H9 (cell line): ENCODE results near the gene ABLIM3. TPM values are rescaled to one million over a fixed set of nuclear protein-coding genes. Genes with fewer than 3 reads are reported as not detected.

ENCODE experiments used
- DNase-seq: peaks from one replicate; pipeline ENCODE4 v3.0.0-alpha.2; 2017
- H2AFZ ChIP-seq: one replicate; pipeline ENCODE4 v1.6.1; 2013; ENCODE audit warnings: mild to moderate bottlenecking, low read length, control low read depth, moderate library complexity
- H2AK5ac ChIP-seq: 2 replicates; pipeline ENCODE4 v1.6.1; 2013; ENCODE audit warnings: low read length, control low read depth, mixed read lengths; ENCODE audit not compliant: insufficient read length
- H2BK120ac ChIP-seq: one replicate; pipeline ENCODE4 v1.6.1; 2013; ENCODE audit warnings: low read depth, mild to moderate bottlenecking, low read length, control low read depth, inconsistent platforms; ENCODE audit not compliant: poor library complexity, severe bottlenecking
- H2BK12ac ChIP-seq: 2 replicates; pipeline ENCODE4 v1.6.1; 2013; ENCODE audit warnings: low read length, control low read depth, mixed read lengths, low read depth; ENCODE audit not compliant: insufficient read length
- H2BK15ac ChIP-seq: 2 replicates; pipeline ENCODE4 v1.6.1; 2013; ENCODE audit warnings: low read depth, low read length, control low read depth
- H2BK20ac ChIP-seq: one replicate; pipeline ENCODE4 v1.6.1; 2013; ENCODE audit warnings: low read depth, mild to moderate bottlenecking, low read length, control low read depth, inconsistent platforms; ENCODE audit not compliant: poor library complexity, severe bottlenecking
- H2BK5ac ChIP-seq: 2 replicates; pipeline ENCODE4 v1.6.1; 2013; ENCODE audit warnings: low read length, control low read depth, mixed read lengths; ENCODE audit not compliant: insufficient read length
- H3K14ac ChIP-seq: 2 replicates; pipeline ENCODE4 v1.6.1; 2013; ENCODE audit warnings: low read length, control low read depth; ENCODE audit not compliant: insufficient read depth
- H3K18ac ChIP-seq: 2 replicates; pipeline ENCODE4 v1.6.1; 2013; ENCODE audit warnings: low read depth, mild to moderate bottlenecking, mixed read lengths, low read length, control low read depth; ENCODE audit not compliant: insufficient read length
- H3K23ac ChIP-seq: 2 replicates; pipeline ENCODE4 v1.6.1; 2013; ENCODE audit warnings: low read length, control low read depth, mixed read lengths, low read depth; ENCODE audit not compliant: insufficient read length
- H3K23me2 ChIP-seq: 2 replicates; pipeline ENCODE4 v1.6.1; 2013; ENCODE audit warnings: low read depth, mild to moderate bottlenecking, mixed read lengths, low read length, control low read depth; ENCODE audit not compliant: insufficient read length, poor library complexity, severe bottlenecking
- H3K27ac ChIP-seq: 2 replicates; pipeline ENCODE4 v1.5.1; 2013; ENCODE audit warnings: low read length, control low read depth, mixed read lengths, low read depth; ENCODE audit not compliant: insufficient read length
- H3K27me3 ChIP-seq: 2 replicates; pipeline ENCODE4 v1.6.1; 2013; ENCODE audit warnings: low read length, control low read depth, inconsistent platforms; ENCODE audit not compliant: insufficient read depth
- H3K4ac ChIP-seq: 2 replicates; pipeline ENCODE4 v1.6.1; 2013; ENCODE audit warnings: low read depth, mild to moderate bottlenecking, control low read depth, inconsistent platforms, low read length, moderate library complexity
- H3K4me1 ChIP-seq: 2 replicates; pipeline ENCODE4 v1.6.1; 2013; ENCODE audit warnings: low read length, control low read depth, inconsistent platforms; ENCODE audit not compliant: insufficient read depth
- H3K4me2 ChIP-seq: 2 replicates; pipeline ENCODE4 v1.6.1; 2013; ENCODE audit warnings: low read length, control low read depth, mixed read lengths; ENCODE audit not compliant: insufficient read length, insufficient read depth
- H3K56ac ChIP-seq: 2 replicates; pipeline ENCODE4 v1.6.1; 2013; ENCODE audit warnings: low read depth, mild to moderate bottlenecking, mixed read lengths, low read length, control low read depth; ENCODE audit not compliant: insufficient read length
- H3K79me1 ChIP-seq: 2 replicates; pipeline ENCODE4 v1.6.1; 2013; ENCODE audit warnings: low read depth, mild to moderate bottlenecking, moderate library complexity, low read length, control low read depth, inconsistent platforms; ENCODE audit not compliant: insufficient read depth, poor library complexity, severe bottlenecking
- H3K79me2 ChIP-seq: 2 replicates; pipeline ENCODE4 v1.6.1; 2013; ENCODE audit warnings: low read length, control low read depth, inconsistent platforms; ENCODE audit not compliant: insufficient read depth
- H3K9ac ChIP-seq: 2 replicates; pipeline ENCODE4 v1.6.1; 2013; ENCODE audit warnings: low read length, control low read depth, mixed read lengths; ENCODE audit not compliant: insufficient read length; ENCODE audit errors: extremely low read depth
- H3K9me3 ChIP-seq: one replicate; pipeline ENCODE4 v1.6.1; 2013; ENCODE audit warnings: low read depth, low read length, inconsistent platforms; ENCODE audit not compliant: control insufficient read depth
- H3T11ph ChIP-seq: one replicate; pipeline ENCODE4 v1.6.1; 2013; ENCODE audit warnings: mild to moderate bottlenecking, low read length, control low read depth, inconsistent platforms
- H4K20me1 ChIP-seq: one replicate; pipeline ENCODE4 v1.6.1; 2013; ENCODE audit not compliant: control insufficient read depth, insufficient read length, insufficient read depth
- H4K5ac ChIP-seq: 2 replicates; pipeline ENCODE4 v1.6.1; 2013; ENCODE audit warnings: low read depth, mild to moderate bottlenecking, mixed read lengths, low read length, control low read depth; ENCODE audit not compliant: insufficient read length
- H4K8ac ChIP-seq: replicated peaks from 2 replicates; pipeline ENCODE4 v1.6.1; 2013; ENCODE audit warnings: low read length, control low read depth, mixed read lengths, low read depth; ENCODE audit not compliant: insufficient read length
- H4K91ac ChIP-seq: 2 replicates; pipeline ENCODE4 v1.6.1; 2013; ENCODE audit warnings: low read depth, mild to moderate bottlenecking, moderate library complexity, mixed read lengths, low read length, control low read depth; ENCODE audit not compliant: insufficient read length
- H3K27ac Mint-ChIP-seq, 3 experiments: 2 replicates in 2 of 3; 3 replicates in 1 of 3; pipeline ENCODE4 v1.8.0; 2020 to 2021; ENCODE audit warnings: mixed read lengths in 3 of 3, mild to moderate bottlenecking in 1 of 3, moderate library complexity in 1 of 3
- H3K27me3 Mint-ChIP-seq: 2 replicates; pipeline ENCODE4 v1.8.0; 2021; ENCODE audit warnings: low read depth, mild to moderate bottlenecking, moderate library complexity, mixed read lengths
- H3K36me3 Mint-ChIP-seq, 3 experiments: 2 replicates in 2 of 3; 3 replicates in 1 of 3; pipeline ENCODE4 v1.8.0; 2020 to 2021; ENCODE audit warnings: low read depth in 3 of 3, mixed read lengths in 3 of 3; ENCODE audit not compliant: insufficient read depth in 1 of 3
- H3K4me1 Mint-ChIP-seq, 2 experiments: 2 replicates each; pipeline ENCODE4 v1.8.0; 2020; ENCODE audit warnings: mixed read lengths in 2 of 2
- H3K4me3 Mint-ChIP-seq, 2 experiments: 2 replicates in 1 of 2; 3 replicates in 1 of 2; pipeline ENCODE4 v1.8.0; 2020 to 2021; ENCODE audit warnings: mild to moderate bottlenecking in 2 of 2, mixed read lengths in 2 of 2, moderate library complexity in 1 of 2
- H3K9me3 Mint-ChIP-seq, 2 experiments: 2 replicates in 1 of 2; 3 replicates in 1 of 2; pipeline ENCODE4 v1.8.0; 2020; ENCODE audit warnings: mild to moderate bottlenecking in 2 of 2, mixed read lengths in 2 of 2, moderate library complexity in 1 of 2
- CTCF ChIP-seq: fragments of 200-600 bp; sonication (generic); conservative IDR thresholded peaks from 3 replicates; pipeline ENCODE4 v1.8.0; 2021; ENCODE audit warnings: antibody characterized with exemption, mild to moderate bottlenecking
- WGBS: extraction: QIAGEN DNeasy Blood & Tissue Kit; methylation state at CpG from one replicate; pipeline ENCODE4 v1.1.7; 2013; ENCODE audit warnings: missing lambda C conversion rate, low lambda C conversion rate, mixed read lengths; ENCODE audit not compliant: insufficient read length; ENCODE audit errors: extremely low coverage; 5-methylcytosine and 5-hydroxymethylcytosine counted together
- total RNA-seq: library from RNA; stranded (reverse); gene quantifications from 2 replicates; pipeline ENCODE4 v1.2.1, GENCODE V29; 2021

The ABLIM3 gene
- total RNA-seq, 1 experiment from 2014 or later, result 0.20 TPM

- no peak for TF ChIP-seq CTCF
- no peak overlapping the region for H2AK5ac ChIP-seq
- peaks cover 0 to 7% (median 0%) of the 10 kb centered on the region in 3 experiments; a peak in 1 of 7 replicates for H3K36me3 Mint-ChIP-seq
Measured at GRCh38 chr5:149126906-149127305, 14.4 kb upstream of the ABLIM3 start.

More at GRCh38 chr5:149126906-149127305, 14.4 kb upstream of the ABLIM3 start:
- Histone ChIP-seq H3K9me3 (no peaks in the 10 kb centered on the region), H3K4me2 (no peak overlapping the region), H3K56ac (no peak overlapping the region), H2BK12ac (no peak overlapping the region), H3K23ac (no peak overlapping the region), H3K4ac (no peak overlapping the region), H2BK20ac (no peak overlapping the region), H3K4me1 (0 out of 2 replicates have a peak, but pooled peaks cover 2% of the 10 kb centered on the region), H3T11ph (no peak overlapping the region), H4K5ac (no peak overlapping the region), H4K91ac (no peak overlapping the region), H3K27me3 (no peaks in the 10 kb centered on the region), H2AFZ (no peak overlapping the region), H2BK15ac (no peak overlapping the region), H3K27ac (no peak overlapping the region), H2BK120ac (no peak overlapping the region), H4K8ac (no peak overlapping the region), H2BK5ac (no peak overlapping the region), H4K20me1 (no peaks in the 10 kb centered on the region), H3K79me1 (no peaks in the 10 kb centered on the region), H3K14ac (no peak overlapping the region), H3K79me2 (no peaks in the 10 kb centered on the region), H3K9ac (no peak overlapping the region), H3K23me2 (no peaks in the 10 kb centered on the region), H3K18ac (no peak overlapping the region)
- no peak for DNase-seq
- Mint-ChIP-seq H3K9me3 (peaks cover 2 to 5% of the 10 kb centered on the region in 2 experiments; a peak in 1 of 5 replicates), H3K27ac (no peak overlapping the region), H3K4me3 (no peak overlapping the region), H3K27me3 (peaks cover 31% of the 10 kb centered on the region), H3K4me1 (peaks cover 20 to 21% of the 10 kb centered on the region in 2 experiments)
- no CpG with 5 or more reads among the region's 6 CpGs for WGBS
